ENCODE measurements around the gene OGFR.

The OGFR gene

DNA sequence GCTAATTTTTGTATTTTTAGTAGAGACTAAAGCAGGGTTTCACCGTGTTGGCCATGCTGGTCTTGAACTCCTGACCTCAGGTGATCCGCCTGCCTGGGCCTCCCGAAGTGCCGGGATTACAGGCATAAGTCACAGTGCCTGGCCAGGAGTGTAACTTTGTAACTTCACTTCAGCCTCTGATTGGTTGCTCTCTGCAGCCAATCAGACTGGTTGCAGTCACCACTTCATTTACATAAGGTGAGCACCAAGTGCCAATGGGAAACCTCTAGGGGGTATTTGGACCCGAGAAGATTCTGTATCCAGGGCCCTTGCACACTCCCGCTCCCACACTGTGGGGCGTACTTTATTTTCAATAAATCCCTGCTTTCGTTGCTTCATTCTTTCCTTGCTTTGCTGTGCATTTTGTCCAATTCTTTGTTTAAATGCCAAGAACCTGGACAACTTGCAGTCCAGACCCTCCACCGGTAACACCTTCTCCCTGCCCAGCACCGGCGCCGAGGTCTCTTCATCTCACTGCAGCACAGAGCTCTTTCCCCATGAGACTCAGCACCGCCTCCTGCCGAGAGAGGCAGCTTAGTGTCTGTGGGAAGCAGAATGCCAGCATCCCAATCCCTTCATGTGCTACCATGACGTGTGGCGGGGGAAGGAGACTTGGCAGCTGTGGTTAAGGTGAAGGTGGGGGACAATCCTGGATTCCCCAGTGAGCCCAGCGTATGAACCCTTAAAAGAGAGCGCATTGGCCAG is 22.3 kb upstream of the OGFR start:
- no peak for DNase-seq (ENCODE audit: low read depth in 2 of 2)

DNA sequence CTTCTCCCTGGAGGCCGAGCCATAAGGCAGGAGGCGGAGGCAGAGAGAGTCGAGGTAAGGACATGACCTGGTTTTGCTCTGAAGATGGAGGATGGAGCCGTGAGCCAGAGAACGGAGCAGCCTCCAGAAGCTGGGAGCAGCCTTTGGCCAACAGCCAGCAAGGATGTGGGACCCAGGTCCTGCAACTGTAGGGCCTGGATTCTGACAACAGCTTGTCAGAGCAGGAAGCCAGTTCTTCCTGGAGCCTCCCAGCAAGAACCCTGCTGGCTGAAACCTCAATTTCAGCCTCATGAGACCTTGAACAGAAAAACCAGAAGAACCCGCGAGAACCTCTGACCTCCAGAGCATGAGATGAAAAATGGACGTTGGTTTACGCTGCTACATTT is 21.7 kb upstream of the OGFR start:
- DNase-seq (ENCODE audit: low read depth in 2 of 2) = no peak

- DNase-seq (ENCODE audit: low read depth in 2 of 2) = no peak
Measured at GRCh38 chr20:62784497-62784896, 20.1 kb upstream of the OGFR start.

DNA sequence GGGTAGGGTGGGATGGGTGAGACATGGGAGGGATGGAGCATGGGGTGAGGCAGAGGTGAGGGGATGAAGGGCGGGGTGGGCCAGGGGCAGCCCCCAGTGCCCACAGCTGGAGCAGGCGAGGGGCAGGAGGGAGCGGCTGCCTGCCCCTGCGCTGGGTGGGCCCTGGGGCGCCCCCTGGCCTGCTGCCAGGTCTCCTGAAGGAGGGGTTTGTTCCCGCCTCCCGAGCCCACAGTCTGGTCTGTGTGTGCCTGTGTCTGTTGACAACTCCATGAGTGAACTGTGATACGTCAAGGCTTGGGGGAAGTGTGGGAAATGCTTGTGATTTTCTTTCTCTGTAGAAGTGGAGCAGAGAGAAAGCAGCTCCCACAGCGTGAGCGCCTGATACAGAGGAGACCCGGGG is 19.2 kb upstream of the OGFR start:
- DNase-seq (ENCODE audit: low read depth in 2 of 2) = no peak

DNA sequence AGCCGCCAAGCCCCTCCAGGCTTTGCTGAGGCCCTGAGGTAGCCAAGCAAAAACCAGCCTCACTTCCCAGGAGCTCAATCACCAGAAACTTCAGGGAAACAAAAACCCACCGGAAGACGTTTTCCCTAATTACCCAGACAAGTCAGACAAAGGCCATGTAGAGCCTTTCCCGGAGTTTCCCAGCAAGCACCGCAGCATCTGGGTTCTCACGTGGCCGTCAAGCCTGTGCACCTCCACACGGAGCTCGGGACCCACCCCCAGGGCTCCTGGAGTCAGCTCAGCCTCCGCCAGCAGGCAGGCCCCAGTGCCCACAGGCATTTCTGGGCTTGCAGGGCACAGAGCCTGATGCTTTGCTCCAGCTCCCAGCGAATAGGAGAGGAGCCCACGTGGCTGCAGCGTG is 18.5 kb upstream of the OGFR start:
- no peak for DNase-seq (ENCODE audit: low read depth in 2 of 2)

GRCh38 chr20:62787321-62787720 is 17.3 kb upstream of the OGFR start:
- no peak for DNase-seq (ENCODE audit: low read depth in 2 of 2)

DNA sequence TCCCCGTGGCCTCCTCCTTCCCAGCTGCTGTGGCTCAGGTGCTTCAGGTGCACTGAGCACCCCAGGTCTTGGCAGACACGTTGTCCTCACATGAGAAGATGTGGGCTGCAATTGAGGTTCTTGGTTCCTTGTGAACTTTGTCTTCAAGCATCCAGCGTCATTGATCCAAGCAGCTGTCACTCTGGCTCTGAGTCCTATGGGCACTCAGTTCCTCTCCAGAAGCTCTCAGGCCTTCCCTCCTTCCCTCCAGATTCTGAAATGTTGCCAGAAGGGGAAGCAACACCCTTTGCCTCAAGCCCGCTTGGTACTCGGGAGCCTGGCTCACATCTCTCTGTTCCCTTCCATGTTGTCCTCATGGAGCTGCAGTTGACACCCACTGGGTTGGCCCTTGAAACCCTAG is 16.8 kb upstream of the OGFR start:
- DNase-seq (ENCODE audit: low read depth in 2 of 2) = no peak

- no peak for DNase-seq (ENCODE audit: low read depth in 2 of 2)
Measured at GRCh38 chr20:62788607-62789006, 16.0 kb upstream of the OGFR start.

- no peak for DNase-seq (ENCODE audit: low read depth in 2 of 2)
Measured at GRCh38 chr20:62790075-62790474, 14.6 kb upstream of the OGFR start.

DNA sequence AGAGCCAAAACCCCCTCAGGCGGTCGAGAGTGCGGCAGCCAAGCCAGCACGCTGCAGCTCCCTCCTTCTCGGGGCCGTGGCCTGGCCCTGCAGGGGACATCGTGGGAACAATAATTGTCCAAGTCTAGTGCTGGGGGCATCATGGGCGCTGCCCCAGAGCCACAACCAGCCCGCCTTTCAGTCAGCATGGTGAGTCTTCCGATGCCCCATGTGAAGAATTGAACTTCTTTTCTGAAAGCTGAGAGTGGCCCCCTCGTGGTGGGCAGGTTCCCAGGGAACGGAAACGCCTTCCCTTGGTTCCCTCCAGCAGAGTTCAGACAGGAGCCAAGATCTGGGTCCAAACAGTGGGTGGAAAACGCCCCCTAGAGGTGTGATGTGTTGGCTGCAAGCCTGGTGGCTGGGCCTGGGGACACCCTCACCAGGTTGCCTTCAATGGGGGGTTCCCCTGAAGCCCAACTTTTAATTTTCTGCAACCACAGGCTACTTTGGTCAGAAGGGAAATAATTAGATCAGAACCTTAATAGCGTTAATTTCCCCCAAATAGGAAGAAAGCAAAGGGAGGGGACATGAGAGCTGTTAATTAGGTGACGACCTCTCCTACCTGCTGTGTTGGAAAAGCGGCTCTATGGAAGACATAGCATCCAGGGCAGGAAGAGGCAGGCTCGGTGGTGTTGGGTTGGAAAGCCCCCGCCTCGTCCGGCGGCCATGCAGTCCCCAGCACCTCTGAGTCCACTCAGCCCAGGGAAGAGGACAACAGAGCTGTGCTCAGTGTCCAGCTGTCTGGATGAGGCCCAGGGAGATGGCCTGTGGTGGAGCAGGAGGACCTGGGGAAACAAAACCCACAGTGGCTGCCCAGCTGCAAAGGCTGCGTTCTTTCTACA is 13.1 kb upstream of the OGFR start:
- peak; percentile 40 to 57 for DNase-seq (ENCODE audit: low read depth in 2 of 2)

DNA sequence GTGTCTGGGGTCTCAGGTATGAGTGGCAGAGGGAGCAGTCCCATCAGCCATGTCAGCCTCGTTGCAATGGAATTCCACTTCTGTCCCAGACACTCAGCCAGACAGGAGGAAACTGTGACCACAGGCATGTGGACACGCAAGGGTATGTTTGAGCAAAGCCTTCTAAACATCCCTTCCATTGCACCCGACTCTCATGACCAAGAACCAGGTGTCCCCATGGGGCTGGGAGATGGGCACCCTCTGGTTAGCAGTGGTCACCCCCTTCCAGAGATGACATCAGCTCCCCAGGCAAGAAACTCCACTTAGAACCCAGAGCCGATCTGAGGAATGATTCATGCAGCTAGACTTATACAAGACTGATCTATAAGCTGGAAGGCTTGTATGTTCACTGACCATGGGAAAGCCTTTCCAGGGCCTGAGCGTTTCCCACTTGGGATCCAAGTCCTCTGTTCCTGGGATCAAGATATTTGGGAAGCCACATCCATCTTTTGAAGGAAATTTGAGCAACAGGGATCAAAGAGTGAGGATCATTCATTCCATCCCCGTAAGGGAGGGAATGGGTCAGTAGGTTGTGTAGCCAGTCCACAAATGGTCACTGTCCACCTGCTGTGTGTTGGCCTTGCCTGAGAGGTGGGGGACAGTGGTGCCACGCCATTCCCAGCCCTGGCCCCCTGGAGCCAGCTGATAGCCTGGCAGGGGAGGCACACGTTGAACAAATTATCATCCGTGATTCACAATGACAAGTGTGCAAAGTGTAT is 12.3 kb upstream of the OGFR start:
- DNase-seq (ENCODE audit: low read depth in 2 of 2) = no peak

DNA sequence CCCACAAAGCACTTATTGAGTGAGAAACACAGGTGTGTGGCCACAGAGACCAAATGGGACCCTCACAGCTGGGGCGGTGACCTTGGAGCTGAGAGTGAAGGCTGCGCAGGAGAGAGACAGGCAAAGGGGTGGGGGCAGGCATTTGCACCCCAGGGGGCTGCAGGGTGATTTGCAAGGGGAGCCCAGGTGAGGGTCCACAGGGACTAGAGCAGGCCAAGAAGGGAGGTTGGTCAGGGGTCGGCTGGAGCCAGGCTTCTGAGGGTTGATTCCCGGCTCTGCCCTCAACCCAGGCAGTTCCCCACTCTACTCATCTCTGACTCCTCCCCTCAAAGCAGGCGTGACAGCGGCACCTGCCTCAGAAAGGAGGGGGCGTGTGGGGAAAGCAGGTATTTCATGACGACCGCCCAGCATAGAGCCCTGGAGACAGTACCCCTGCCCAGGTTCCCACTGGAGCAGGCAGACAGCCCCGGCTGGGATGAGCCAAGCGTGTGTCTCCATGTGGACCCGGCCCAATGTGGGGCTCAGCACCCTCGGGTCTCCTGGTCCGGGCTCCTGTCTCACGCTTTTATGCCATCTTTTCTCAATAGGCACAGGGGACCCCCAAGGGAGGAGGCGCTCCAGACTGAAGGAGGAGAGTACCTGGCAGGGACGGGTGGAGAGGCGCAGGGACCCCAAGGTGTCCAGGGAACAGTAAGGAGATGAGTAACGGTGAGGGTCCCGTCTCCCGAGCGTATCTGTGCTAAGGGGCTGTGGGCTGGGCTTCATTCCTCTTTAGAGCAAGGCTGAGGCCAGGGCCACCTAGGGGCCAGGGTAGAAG is 11.5 kb upstream of the OGFR start:
- DNase-seq (ENCODE audit: low read depth in 2 of 2) = no peak

DNA sequence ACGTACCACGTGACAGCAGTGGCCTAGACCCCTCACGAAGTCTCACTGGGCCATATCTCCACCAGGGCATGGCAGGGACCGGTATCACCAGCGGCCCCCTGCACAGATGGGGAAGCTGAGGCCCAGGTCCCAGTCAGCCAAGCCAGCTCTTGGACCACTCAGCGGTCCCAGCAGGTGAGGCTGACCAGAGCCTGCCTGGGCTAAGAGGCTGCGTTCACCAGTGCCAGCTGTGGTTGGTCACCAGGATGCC is 11.0 kb upstream of the OGFR start:
- no peak for DNase-seq (ENCODE audit: low read depth in 2 of 2)

GRCh38 chr20:62794007-62794724 is 10.5 kb upstream of the OGFR start:
- peak; percentile 85 to 88 for DNase-seq (ENCODE audit: low read depth in 2 of 2)

GRCh38 chr20:62795023-62795761 is 9.4 kb upstream of the OGFR start:
- DNase-seq (ENCODE audit: low read depth in 2 of 2) = peak; percentile 55

DNA sequence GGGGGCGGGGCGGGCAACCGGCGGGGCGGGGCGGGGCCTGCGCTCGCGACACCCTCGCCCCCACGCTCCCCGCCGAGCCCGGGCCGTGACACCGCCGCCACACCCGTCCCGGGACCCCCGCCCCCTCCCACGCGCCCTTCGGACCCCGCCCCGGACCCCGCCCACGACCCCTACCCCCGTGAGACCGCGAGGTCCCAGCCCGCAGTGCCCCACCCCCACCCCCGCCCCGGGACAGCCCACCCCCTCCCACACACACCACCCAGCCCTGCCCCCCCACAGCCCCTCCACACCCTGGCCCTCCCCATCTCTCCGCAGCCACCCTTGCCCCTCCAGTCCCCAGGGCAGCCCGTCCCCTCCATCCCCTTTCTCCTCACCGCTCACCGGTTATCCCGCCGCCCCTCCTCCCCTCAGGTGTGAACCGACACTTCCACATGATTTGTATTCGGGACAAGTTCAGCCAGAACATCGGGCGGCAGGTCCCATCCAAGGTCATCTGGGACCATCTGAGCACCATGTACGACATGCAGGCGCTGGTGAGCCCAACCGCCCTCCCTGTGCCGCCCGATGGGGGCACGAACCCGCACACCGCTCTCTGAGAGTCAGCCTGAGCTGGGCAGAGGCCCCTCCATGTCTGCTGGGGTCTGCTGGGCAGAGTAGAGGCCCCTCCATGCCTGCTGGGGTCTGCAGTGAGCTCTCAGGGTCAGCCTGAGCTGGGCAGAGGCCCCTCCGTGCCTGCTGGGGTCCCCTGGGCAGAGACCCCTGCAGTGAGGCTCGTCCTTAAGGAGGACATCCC is 7.7 kb upstream of the OGFR start:
- no peak for DNase-seq (ENCODE audit: low read depth in 2 of 2)

GRCh38 chr20:62797671-62798532 is 6.7 kb upstream of the OGFR start:
- DNase-seq (ENCODE audit: low read depth in 2 of 2) = no peak

- no peak for DNase-seq (ENCODE audit: low read depth in 2 of 2)
Measured at GRCh38 chr20:62799036-62799435, 5.6 kb upstream of the OGFR start.

DNA sequence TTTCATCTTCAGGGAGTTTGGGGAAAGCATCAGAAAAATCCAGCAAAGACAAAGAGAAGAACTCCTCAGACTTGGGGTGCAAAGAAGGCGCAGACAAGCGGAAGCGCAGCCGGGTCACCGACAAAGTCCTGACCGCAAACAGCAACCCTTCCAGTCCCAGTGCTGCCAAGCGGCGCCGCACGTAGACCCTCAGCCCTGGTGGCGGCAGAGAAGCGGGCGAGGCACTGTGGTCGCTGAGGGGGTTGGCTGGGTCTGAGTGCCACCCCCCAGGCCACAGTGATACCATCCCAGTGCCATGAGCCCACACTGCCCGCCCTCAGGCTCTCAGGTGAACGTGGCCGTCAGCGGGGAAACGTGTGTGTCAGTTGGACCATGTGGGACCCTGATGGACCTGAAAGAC is 5.2 kb upstream of the OGFR start:
- DNase-seq (ENCODE audit: low read depth in 2 of 2) = no peak
